GM21526 (cell line): ENCODE measurements around the gene TBXAS1.
A peak's percentile ranks its signal among the peaks of the same experiment; 100 is the strongest.

ENCODE experiments used
- ATAC-seq: cut with Tn5 transposase; IDR thresholded peaks from one replicate; pipeline ENCODE4 v1.9.1; 2021; ENCODE audit warnings: moderate library complexity; ENCODE audit not compliant: unreplicated experiment, low FRiP score

The TBXAS1 gene

DNA sequence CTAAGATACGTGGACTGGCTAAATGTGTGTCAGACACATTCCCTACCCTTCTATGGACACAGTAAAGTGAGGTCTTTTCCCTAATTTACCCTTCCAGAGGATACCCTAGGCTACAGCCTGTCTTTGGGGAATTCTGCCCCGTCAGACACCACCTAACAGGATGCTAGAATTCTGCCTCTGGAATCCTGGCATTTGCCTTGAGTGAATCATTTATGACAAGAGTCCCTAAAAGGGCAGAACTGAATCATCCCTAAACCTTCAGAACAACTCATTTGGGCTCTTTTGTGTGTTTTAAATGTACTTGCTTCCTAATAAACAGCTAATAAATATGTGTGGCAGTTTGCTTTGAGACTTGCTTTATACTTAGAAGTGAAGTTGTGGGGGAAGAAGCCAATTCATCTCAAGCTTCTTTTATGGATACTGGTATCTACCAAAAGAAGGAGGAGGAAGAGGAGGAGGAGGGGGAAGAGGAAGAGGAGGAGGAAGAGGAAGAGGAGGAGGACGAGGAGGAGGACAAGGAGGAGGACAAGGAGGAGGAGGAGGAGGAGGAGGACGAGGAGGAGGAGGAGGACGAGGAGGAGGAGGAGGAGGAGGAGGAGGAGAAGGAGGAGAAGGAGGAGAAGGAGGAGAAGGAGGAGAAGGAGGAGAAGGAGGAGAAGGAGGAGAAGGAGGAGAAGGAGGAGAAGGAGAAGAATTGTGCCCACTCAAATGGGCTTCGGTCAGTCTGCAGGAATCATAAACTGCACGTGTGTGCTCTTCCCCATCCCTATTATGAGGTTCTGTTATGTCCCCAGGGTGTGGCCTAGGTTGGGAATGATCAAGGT is 206.5 kb downstream of the TBXAS1 start:
- no peak for ATAC-seq

GRCh38 chr7:140036224-140036962 is 207.3 kb downstream of the TBXAS1 start:
- no peak for ATAC-seq

DNA sequence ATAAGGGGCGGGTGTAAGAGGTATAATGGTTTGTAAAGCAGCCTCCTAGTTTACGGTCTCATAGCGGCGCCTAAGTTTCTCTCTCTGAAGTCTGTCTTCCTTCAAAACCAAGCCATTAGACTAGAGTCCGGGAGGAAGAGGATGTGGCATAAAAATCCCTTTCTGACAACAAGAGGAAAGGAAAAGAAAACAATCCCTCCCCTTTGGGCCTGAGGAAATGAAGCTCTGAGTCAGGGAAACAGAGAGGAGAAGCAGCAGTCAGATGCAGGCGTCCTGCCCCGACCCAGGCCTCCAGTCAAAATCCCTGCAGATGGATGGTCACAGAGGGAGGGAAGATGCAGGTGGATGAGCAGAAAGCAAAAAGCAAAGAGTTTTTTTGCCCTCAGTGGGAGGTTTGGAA is 210.0 kb downstream of the TBXAS1 start:
- no peak for ATAC-seq

DNA sequence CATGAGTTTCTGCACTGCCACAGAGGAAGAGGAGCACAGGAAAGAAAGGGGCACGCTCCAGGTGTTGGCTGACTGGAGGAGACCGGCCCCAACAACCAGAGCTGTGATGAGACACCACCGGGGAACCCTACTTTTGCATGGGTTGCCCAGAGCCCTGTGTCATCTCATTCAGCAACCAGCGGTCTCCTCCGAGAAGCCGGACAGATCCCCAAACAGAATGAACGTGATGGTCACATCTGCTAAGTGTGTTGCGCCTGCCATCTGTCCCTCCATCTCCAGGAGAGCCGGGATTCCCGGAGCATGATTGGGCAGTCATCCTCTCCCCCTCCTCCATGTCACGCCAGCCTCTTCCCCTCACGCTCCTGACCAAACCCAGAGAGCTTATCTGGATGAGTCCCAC is 210.8 kb downstream of the TBXAS1 start:
- no peak for ATAC-seq

DNA sequence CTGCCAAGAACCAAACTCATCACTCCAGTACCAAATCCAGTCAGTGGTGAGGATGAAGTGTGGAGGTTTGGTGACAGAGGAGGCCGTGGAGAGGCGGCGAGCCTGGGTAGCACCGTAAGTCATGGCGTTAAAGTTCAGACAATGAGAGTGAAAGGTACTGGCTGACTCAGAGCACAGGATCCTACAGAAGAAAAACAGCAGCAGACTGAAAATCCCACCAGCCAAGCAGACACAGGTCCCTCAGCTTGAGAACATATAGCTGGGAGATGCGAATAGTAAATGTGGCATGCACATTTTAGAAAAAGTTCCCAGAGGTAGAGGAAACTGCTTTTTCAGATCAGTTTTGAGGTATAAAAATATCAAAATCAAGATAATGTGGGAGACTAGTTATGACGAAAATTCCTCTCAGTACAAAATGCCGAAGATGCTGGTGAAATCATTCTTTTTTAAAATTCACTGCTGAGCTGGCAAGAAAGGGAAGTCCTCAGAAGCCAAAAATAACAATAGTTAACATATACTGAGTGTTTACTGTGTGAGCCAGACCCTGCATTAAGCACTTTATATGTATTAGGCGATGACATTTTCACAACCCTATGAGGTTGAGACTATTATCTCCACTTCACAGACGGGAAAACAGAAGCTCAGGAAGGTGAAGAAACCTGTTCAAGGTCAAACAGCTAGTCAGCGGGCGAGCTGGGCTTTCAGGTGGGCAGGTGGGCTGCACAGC is 212.8 kb downstream of the TBXAS1 start:
- no peak for ATAC-seq

GRCh38 chr7:140042386-140042670 is 213.3 kb downstream of the TBXAS1 start:
- no peak for ATAC-seq

DNA sequence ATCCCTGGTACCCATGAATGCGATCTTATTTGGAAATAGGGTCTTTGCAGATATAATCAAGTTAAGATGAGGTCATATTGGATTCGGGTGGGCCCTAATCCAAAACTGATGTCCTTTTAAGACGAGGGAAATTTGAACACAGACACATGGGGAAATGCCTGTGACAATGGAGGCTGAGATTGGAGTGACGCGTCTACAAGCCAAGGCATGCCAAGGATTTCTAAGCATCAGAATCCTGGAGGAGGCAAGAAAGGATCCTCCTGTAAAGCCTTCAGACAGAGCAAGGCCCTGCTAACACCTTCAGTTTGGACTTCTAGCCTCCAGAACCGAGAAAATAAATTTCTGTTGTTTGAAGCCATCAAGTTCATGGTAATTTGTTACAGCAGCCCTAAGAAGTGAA is 215.2 kb downstream of the TBXAS1 start:
- no peak for ATAC-seq

- ATAC-seq = no peak
Observed at GRCh38 chr7:140045697-140046096, 216.6 kb downstream of the TBXAS1 start.

DNA sequence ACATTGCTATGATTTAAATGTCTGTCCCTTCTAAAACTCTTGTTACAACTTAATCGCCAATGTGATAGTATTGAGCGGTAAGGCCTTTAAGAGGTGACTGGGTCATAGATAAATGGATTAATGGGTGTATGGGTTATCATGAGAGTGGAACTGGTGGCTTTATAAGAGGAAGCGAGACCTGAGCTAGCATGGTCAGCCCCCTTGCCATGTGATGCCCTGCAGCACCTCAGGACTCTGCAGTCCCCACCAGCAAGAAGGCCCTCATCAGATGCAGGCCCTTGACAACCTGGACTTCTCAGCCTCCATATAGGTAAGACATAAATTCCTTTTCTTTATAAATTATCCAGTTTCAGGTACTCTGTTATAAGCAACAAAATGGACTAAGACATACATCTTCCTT is 218.1 kb downstream of the TBXAS1 start:
- ATAC-seq = no peak

- no peak for ATAC-seq
Observed at GRCh38 chr7:140048138-140048537, 219.1 kb downstream of the TBXAS1 start.

GRCh38 chr7:140048989-140049338 is 219.9 kb downstream of the TBXAS1 start:
- no peak for ATAC-seq

- ATAC-seq = no peak
Observed at GRCh38 chr7:140049339-140050024, 220.4 kb downstream of the TBXAS1 start.

DNA sequence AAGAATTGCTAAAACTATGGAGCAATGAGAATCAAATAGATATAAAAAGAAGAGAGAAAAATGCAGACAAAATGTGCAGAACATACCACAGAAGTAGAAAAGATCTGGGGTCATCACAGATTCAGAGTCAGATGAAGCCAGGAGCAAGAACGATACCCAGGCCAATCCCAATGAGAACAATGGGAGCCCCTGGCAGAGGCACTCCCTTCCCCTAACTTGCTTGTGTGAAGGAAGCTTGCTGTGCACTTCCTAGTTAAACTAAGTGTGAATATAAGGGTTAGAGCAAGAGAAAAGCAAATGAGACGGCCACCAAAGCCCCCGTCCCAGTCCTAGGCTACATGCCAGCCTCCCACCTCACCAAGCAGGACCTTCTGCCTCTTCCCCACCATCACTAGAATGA is 221.0 kb downstream of the TBXAS1 start:
- no peak for ATAC-seq

GRCh38 chr7:140051820-140052219 is 222.8 kb downstream of the TBXAS1 start:
- no peak for ATAC-seq

DNA sequence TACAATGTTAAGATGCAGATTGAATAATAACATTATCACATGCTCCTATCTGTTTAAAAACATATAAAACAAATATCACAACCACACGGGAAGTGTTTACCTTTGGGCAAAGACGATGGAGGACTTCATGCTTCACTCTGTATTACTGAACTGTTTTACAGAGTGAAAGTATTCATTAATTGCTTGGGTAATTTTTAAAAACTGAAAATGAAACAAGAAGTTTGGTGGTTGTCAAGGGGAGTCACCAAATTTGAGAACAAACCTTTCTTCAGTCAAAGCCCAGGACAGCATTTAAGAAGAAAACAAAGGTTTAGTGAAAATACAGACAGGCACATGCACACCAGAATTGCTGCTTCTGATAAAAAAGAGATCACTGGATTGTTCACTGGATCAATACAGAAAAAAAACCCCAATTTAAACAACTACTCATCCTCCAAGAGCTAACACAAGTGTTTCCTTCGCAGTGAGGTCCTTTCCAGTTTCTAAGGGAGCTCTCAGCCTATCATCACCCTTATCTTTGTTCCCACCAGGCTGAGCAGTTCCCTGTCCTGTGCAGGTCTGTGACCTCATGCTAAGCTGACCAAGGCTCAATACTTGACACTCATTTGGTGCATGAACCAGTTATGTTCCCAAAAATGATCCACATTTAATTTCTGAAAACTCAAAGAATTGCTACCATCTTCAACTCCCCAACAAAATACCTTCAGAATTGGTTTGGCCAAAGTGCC is 224.9 kb downstream of the TBXAS1 start:
- peak; percentile 85 for ATAC-seq

GRCh38 chr7:140054751-140055150 is 225.7 kb downstream of the TBXAS1 start:
- no peak for ATAC-seq

- ATAC-seq = no peak
Observed at GRCh38 chr7:140055833-140056232, 226.8 kb downstream of the TBXAS1 start.

DNA sequence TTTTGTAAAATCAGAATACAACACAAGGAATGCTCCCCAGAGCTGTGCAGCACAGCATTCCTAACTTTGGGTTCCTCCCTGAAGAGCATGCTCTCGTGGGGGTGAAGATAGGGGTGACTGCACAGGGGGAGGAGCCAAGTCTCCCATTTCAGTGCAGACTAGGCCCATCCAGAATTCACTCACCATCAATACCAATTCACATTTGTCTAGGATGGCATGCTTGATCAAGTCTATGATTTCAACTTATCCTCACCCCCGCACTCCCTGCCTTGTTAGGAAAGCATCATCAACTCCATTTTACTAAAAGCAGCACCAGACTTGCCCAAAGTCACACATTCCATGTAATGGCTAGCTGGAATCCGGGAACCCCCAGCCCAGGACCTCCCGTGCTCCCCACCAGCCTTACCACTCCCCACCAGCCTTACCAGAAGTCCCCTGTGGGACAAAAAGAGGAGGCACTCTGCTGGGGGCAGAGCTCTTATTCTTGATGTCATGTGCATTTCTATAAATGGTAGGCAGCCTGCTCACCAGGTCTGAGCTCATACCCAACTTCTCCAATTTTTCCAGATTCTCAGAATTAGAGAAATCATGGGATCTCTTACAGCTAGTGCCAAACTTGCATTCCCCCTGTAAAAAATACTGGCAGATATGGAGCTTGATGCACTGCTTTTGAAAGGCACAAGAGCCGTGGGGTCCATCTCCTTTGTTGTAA is 227.5 kb downstream of the TBXAS1 start:
- ATAC-seq = no peak

- ATAC-seq = no peak
Observed at GRCh38 chr7:140057143-140057535, 228.1 kb downstream of the TBXAS1 start.

DNA sequence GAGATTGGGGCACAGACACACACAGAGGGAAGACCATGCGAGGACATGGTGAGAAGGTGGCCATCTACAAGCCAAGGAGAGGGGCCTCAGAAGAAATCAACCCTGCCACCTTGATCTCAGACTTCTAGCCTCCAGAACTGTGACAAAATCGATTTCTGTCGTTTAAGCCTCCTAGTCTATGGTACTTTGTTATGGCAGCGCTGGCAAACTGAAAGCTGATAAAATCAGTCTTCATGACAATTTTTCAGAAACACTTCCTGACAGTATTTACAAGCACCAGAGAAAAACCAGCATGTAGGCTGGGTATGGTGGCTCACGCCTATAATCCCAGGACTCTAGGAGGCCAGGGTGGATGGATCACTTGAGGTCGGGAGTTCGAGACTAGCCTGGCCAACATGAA is 229.5 kb downstream of the TBXAS1 start:
- no peak for ATAC-seq
